HG02884 (cell line): ENCODE data around the gene PPOX.

Source experiments
- ATAC-seq: cut with Tn5 transposase; IDR thresholded peaks from one replicate; pipeline ENCODE4 v1.9.1; 2021; ENCODE audit warnings: mild to moderate bottlenecking, moderate library complexity; ENCODE audit not compliant: unreplicated experiment

The PPOX gene

DNA sequence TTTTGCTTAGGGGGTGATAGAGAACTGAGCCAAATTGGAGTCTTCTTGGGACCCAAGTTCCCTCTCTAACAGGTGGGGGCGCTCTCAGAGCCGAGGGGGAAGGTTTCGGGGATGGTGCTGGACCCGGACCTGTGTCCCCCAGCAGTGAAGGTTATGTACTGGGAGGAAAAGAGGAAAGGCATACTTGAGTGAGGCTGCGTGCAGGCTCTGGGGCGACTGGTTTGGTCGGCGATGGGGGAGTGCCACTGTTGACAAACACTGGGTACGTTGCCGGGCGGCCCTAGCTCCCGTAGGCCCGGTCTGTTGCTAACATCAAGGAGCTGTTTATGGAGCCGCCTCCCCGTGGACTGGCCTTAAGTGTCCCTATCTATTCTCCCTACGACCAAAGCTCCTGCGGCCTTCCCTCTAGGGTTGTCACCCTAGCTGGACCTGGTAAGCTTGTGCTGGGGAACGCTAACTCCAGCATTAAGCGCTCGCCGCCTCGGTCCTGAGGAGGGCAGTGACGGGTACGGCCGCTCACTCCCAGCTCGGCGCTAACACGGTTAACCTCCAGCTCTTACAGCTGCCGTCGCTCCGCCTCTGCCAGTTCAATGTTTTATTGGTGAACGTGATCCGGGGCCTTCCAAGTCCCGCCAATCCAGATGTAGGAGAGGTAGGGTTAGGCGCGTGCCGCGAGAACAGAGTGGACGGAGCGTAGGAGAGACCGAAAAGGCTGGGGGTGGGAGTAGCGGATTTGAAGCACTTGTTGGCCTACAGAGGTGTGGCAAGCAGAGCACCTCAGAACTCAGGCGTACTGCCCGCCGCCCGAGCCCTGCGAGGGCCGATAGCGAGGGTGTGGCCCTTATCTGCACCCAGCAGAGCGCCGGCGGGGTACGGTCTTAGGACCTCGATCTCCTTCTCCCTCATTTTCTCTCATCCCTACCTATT lies at the start of gene PPOX:
PPOX (plus strand) TSS at position 685 of the 927 bp plus-strand sequence. CDS start 422 bp downstream, outside the sequence.
- ATAC-seq, result peak; percentile 90

DNA sequence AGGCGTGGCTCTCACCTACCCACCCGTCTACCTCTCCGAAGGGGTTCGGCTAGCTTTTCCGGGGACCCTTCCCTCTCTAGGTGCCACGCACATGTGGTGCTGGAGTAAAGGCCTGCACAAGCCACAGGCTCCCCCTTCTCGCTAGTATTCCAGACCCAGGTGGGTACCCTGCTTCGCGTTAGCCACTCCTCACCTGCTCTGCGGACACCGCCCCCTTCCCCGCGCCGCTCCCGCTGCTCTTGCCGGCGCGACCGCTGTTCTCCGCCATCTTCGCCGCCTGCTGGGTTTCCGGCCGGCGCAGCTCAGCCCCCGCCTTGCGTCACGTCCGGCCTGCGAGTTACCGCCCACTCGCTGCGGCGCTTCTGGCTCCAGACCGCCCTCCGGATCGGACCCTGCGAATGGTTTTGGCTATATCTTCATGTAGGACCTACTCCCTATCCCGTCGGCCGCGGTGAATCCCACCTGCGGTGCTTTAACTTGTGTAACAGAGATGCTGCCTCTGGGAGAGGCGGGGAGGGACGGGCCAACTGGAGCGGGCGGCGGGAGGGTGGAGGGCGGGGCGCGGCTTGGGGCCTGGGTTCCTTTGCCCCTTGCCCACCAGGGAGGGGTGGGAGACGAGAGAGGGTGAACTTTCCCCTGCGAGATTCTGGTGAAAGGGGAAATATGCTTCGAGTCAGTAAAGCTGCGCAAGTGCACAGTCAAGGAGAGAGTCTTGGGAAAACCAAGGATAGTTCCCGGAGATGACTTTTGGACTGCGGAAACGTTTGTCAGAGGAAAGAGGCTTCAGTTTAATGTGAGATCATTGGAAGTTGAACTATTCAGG lies 48.3 kb upstream of the PPOX start, which contains the start of the genes NIT1 and PFDN2:
NIT1 (plus strand) TSS at position 347 of the 823 bp plus-strand sequence; CDS start at position 419, 72 bp downstream.
PFDN2 (minus strand) TSS at position 279 of the 823 bp plus-strand sequence; CDS start at position 268, 11 bp downstream.
- ATAC-seq, result peak; percentile 74

DNA sequence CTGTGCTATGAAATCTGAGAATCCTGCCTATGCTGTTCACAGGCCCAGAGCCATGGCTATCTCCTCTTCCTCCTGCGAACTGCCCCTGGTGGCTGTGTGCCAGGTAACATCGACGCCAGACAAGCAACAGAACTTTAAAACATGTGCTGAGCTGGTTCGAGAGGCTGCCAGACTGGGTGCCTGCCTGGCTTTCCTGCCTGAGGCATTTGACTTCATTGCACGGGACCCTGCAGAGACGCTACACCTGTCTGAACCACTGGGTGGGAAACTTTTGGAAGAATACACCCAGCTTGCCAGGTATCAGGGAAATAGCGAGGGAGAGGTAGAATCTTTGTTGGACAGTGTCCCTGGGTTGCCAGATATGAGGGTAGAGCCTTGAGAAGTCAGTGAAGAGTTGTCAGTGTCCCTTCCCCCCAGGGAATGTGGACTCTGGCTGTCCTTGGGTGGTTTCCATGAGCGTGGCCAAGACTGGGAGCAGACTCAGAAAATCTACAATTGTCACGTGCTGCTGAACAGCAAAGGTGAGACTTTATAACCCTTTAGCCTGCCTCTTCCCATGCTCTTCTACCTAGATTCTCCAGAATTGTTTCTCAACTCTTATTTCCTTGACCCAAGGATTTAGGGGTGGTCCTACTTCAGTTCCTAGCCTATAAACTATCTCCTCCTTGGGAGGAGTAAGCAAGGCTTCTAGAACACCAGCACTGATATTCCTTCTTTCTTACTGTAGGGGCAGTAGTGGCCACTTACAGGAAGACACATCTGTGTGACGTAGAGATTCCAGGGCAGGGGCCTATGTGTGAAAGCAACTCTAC lies 46.9 kb upstream of the PPOX start:
- ATAC-seq, result peak; percentile 39

DNA sequence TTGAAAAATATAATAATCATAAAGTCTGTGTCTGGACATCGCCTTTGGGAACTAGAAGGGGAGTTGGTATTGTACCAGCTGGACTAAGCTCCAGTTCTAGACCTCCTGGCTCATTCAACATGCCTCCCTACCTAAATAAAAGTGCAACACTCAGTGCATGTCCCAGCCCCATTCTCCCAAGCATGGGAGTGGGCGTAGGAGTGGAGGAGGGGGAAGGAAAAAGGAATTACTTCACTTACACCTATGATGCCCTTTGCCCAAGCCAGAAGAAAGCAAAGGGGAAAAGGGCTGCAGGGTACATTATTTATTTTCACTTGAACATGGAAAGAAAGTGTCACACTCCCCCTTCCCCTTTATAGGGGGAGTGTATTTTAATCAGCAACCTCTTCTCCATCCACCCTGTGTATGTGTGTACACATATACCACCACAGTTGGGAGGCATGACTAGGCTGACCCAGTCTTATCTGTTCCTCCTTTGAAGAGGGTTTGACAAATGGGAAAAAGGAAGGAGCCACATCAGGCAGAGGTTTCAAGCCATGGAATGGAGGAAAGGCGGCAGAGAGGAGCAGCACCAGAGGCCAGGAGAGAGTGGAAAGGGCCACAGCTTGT lies 45.1 kb upstream of the PPOX start:
- ATAC-seq, result no peak

DNA sequence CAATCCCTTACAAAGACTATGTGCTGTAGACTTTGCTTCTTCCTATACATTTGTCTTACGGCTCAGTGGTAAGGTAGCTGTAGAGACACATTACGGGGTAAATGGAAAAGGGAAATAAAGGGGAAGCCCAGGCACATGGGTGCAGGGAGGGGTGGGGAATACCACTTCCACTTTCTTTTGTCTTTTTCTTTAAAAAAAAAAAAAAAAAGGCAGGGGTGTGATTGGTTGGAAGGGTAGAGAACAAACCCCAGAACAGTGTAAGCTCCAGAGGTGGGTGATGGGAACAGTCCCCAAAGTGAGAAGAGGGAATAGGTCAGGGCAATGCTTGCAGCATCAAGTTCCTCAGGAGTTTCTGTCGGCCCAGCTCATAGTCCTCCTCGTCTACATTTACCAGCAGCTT lies 44.4 kb upstream of the PPOX start:
- no peak for ATAC-seq

DNA sequence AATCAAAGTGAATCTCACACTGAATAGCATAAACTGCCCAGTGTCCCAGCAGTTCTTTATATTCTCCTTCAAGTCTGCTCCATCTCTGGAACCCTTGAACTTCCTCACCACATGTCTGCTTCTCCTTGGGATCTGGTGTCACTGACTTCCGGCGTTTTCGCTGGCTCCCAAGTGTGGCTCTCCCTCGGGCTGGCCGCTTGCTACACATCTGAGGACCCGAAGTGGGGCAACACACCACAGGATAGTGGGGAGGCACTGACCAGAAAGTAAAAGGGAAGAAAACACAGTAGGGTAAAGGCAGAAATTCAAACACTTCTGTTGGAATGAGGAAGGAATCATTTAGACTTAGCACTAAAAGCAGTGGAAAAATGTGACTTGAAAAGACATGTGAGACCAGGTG lies 43.3 kb upstream of the PPOX start:
- no peak for ATAC-seq

DNA sequence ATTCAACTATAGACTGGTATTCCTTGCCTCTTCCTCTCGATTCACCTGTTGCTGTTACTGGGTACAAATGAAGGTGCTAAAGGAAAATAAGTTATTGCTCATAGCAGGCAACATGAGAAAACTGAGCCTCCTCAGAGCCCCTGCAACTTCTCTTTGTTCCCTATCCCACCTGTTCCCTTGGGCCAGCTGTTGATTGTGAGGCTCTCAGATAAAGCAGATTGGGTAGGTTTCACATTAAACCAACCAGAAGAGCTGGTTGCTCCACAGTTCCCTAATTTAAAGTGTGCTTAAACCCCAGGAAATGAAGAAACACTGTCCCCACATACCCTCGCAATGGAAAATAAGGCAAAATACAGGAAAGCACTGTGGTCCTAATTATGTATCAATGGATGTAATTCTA lies 38.6 kb upstream of the PPOX start:
- ATAC-seq, result no peak

DNA sequence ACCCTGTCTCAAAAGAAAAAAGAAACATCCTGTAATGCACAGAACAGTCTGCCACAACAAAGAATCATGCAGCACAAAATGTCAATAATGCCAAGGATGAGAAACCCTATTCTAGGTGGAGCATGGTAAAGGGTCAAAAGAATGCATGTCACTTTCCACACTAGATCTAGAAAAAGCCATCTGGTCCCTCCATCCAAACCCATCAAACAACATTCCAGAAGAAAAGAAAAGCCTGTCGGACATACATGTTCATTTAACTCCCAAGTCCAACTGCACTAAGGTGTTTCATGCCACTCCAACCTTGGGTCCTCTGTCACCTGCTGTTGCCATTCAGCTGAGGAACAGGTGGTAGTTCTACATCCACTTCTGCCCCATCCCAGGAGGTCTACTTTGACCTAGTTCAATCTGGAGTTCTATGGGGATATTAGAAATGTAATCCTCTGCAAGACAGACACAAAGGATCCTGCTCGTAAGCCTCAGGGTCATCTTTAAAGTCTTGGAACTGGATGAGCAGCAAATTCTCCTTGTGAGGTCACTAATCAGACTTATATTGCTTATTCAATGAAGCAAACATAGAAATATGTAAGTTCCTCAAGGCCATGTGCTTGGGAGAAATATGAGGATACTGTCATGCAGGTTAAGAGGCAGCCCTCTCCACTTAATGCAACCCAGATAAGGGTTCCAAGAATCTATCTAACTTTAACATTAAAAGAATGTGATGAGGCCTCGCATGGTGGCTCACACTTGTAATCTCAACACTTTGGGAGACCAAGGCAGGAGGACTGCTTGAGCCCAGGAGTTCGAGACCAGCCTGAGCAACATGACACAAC lies 37.4 kb upstream of the PPOX start:
- ATAC-seq, result no peak

DNA sequence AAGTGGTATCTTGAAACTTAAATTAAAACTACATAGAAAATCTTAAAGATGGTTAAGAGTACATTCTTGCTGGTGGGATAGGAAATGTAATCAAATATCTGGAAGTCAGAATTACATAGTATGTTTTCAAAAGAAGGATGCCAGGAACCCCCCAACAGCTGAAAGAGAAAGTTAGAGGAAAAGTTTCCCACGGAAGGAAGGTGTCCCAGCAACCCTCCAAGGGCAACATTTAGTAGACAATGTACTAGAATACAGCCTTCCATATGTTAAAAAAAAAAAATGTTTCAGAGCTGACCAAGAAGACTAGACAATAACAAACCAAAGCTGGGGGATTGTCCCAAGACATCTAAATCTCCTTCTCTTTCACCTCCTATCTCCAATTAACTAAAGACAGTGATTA lies 36.0 kb upstream of the PPOX start:
- ATAC-seq, result no peak

DNA sequence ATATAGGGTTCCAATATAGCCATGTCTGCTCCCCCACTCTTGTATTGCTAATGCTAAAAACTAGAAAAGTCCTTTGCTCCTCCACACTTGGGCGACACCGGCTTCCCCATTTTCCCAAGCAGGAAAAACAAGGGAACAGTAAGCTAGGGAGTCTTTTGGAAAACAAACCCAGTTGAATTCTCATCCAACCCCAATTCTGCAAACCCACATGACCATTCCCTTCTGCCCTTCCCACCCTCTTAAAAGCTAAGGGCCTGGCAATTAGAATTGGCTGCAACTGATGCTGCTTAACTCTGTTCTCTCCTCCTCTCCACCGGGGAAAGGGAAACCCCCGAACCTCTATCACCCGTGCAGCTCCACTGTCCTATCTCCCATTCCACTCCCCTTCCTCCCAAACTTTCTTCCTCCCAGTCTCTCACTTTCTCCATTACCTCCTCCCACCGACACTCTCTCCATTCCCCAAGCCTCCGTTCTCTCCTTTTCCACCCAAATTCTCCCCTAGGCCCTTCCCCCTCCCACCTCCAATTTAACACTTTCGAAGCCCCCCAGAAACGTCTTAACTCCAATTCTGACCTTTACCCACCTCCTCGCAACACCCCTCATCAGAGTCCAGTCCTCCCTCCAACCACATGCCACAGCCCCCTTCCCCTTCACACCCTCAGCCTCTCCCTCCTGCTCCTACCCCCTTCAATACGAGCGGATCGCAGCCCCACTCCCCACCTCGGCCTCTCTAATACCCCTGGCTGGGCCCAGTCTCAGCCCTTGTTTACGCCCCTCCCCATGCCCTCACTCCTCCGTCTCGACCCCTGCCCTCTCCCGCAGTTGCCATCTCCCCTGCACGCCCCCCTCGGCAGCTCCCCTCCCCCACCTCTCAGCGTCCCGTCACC lies 34.5 kb upstream of the PPOX start:
- ATAC-seq, result no peak

DNA sequence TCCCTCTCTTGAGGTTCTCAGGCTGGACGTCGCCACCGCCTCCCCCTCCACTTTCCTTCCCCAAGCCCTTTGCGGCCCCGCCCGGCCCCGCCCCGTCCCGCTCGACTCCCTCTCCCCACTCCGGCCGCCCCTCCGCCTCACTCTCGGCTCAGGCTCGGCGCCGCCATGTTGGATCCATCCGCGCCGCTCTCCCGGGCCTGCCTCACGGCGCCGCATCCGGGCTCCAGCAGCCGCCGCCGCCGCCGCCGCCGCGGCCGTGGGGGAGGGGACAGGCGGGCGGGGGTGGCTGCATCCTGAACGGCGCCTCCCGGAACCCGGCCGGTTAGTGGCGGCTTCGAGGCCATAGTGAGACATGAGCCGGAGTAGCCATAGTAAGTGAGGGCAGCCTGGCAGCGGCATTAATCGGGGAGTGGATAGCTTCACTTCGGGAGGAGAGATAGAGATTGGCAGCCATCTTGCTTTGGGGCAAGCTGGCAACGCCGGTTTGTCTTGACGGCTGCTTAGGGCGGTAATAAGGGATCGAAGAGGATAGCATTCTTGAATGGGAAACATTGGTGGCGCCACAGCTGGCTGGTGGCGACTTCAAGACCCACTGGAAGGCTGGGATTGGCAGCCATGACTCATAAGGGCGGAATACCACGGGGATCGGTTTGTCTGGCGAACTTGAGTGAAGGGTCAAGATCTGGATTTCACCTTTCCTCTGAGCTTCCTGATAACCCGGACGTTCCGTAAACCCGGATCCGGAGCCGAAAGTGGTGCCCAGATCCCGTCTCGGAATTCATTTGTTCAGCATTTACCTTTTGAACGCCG lies 33.6 kb upstream of the PPOX start, which contains the start of gene DEDD:
DEDD (minus strand) TSS at position 258 of the 810 bp plus-strand sequence. CDS start 8,205 bp downstream, outside the sequence.
- ATAC-seq, result peak; percentile 92

DNA sequence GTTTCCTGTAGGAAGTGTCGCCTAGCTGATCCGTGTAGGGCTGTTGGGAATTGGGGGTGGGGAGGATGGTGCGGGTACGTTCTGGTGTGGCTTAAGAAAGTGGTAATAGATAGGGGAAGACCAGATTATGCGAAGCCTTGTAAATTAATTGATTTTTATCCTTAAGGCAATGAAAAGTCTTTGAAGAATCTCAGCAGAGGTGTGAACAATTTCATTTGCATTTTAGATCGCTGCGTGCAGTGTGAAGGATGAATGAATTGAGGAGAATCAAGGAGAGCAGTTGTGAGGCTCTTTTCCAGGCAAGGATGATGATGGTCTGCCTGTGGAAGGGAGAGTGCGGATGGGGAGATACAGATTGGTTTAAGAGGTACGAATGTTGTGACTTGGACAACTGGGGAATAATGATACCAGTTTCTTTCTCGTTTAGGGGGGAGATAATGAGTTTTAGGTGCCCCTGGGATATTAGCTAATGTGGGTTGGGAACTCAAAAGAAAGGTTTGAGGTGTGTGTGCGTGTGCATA lies 32.9 kb upstream of the PPOX start:
- peak; percentile 9 for ATAC-seq

DNA sequence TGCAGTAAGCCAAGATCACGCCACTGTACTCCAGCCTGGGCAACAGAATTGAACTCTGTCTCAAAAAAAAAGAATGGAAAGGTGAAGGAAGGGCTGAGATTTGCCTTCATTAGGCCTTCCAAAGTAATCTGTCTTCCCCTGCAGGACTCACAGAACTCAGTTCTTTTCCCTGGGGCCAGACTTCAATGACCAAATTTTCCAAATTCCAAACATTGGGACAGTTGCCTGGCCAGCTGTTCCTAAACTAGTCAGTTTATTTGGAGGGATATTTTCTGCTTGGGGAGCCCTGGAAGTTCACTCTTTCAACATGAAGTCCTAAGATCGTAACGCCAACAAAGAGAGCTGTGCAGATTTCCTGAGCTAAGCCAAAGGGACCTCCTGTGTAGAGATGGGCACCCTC lies 28.3 kb upstream of the PPOX start:
- ATAC-seq, result no peak

DNA sequence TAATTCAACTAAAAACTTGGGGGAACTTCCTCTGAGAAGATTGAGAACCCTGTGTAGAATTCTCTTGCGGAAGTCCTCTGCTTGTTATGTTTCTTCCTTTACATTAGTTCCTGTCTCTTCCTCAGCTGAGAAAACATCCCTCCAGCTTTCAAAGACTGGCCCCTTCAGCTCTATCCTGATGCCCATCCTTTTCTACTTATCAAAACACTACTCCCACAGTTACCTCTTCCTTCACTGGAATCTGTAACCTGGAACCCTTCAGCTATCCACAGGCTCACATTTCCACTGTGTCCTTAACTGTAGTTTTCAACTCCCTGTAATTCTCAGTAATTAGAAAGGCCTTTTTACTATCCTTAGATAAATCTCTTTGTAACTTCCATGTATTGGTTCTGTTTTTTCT lies 27.8 kb upstream of the PPOX start:
- no peak for ATAC-seq

DNA sequence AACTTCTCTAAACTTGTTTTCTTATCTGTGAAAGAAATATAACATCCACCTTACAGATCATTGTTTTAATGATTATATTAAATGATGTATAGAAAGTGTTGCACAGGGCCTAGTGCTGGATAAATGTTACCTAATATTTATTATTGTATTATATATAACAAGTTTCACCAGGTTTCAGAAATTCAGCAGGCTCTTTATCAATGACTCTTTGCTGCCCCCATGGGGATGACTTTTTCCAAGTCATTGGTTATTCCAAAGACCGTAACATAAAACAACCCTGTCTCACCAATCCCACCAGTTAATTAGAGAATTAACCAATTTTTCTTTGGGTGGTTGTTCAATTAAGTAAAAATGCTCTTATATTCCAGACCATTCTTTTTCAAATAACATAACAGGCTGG lies 26.5 kb upstream of the PPOX start:
- ATAC-seq, result no peak

DNA sequence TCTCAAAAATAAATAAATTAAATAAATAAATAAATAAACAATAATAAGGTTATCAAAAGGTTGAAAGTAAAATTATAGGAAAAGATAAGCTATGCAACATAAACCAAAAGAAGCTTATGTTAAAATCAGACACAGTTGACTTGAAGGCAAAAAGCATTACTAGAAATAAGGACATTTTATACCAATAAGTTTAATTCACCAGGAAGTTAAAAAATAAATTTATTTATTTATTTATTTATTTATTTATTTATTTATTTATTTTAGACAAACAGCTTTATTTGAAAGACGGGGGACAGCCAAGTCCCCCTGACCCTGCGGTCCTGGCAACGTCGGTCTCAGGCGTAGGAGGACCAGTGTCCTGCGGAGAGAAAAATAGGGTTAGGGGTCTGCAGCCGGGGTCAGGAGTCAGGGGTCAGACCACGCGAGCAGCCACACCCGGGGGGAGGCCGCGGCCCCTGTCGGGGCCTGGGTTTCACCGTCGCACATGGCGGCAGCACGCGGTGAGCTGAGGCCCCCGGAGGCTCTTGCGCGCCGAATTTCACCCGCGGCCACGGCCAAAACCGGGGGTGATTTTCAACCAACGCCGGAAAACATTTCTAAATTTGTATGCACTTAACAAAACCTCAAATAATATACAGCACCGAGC lies 25.3 kb upstream of the PPOX start:
- no peak for ATAC-seq

DNA sequence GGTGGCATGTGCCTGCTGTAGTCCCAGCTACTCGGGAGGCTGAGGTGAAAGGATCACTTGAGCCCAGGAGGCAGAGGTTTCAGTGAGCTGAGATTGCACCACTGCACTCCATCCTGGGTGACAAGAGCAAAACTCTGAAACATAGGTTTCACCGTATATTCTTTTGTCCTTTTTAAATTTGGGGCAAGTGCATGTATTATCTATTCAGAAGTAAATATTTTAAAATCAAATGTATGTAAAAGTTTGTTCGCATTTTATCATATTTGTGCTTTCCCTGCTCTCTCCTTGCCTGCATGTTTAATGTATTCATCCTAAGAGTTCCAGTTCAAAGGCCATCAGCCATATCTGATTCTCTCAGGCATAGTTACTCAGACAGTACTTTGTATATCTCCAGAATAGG lies 20.4 kb upstream of the PPOX start:
- no peak for ATAC-seq
